GM21447 (cell line): Measurements from ENCODE around the gene SLC49A3.
"Not testable (repeated sequence)": the region's sequence is repeated elsewhere in the genome, so short reads cannot be mapped to it uniquely, and the experiment has no call there.

Source experiments
- ATAC-seq: cut with Tn5 transposase; IDR thresholded peaks from one replicate; pipeline ENCODE4 v1.9.1; 2021; ENCODE audit not compliant: unreplicated experiment

Gene SLC49A3

GRCh38 chr4:688854-689681 lies at the start of gene SLC49A3:
Gene SLC49A3, minus strand, starts transcription at chr4:689151. Its CDS starts 24 bp downstream, at chr4:689127.
- ATAC-seq: no peak

- ATAC-seq: not testable (repeated sequence)
Measured at GRCh38 chr4:736561-736960, 47.6 kb upstream of the SLC49A3 start.

GRCh38 chr4:735583-735982 lies 46.6 kb upstream of the SLC49A3 start:
- ATAC-seq: no peak

GRCh38 chr4:734951-735350 lies 46.0 kb upstream of the SLC49A3 start:
- ATAC-seq: no peak

- no peak for ATAC-seq
Measured at GRCh38 chr4:734075-734474, 45.1 kb upstream of the SLC49A3 start.

- ATAC-seq: no peak
Measured at GRCh38 chr4:733631-733980, 44.7 kb upstream of the SLC49A3 start.

GRCh38 chr4:732911-733630 lies 44.1 kb upstream of the SLC49A3 start:
- ATAC-seq: no peak

- no peak for ATAC-seq
Measured at GRCh38 chr4:732486-732885, 43.5 kb upstream of the SLC49A3 start.

GRCh38 chr4:731954-732353 lies 43.0 kb upstream of the SLC49A3 start:
- ATAC-seq: not testable (repeated sequence)

GRCh38 chr4:730946-731904 lies 42.3 kb upstream of the SLC49A3 start:
- ATAC-seq: not testable (repeated sequence)

GRCh38 chr4:730511-730910 lies 41.6 kb upstream of the SLC49A3 start:
- ATAC-seq: no peak

- no peak for ATAC-seq
Measured at GRCh38 chr4:729336-730315, 40.7 kb upstream of the SLC49A3 start.

GRCh38 chr4:727576-727975 lies 38.6 kb upstream of the SLC49A3 start:
- ATAC-seq: no peak

GRCh38 chr4:726838-727237 lies 37.9 kb upstream of the SLC49A3 start:
- ATAC-seq: no peak

GRCh38 chr4:726235-726787 lies 37.4 kb upstream of the SLC49A3 start:
- no peak for ATAC-seq

- no peak for ATAC-seq
Measured at GRCh38 chr4:725391-726234, 36.7 kb upstream of the SLC49A3 start.

- no peak for ATAC-seq
Measured at GRCh38 chr4:723751-724530, 35.0 kb upstream of the SLC49A3 start.

GRCh38 chr4:722851-723360 lies 34.0 kb upstream of the SLC49A3 start:
- ATAC-seq: no peak
